GM19397 (cell line): ENCODE data around the gene CCR1.
"Not testable (repeated sequence)": the region's sequence is repeated elsewhere in the genome, so short reads cannot be mapped to it uniquely, and the experiment has no call there.

Source experiments
- ATAC-seq: cut with Tn5 transposase; IDR thresholded peaks from one replicate; pipeline ENCODE4 v1.9.1; 2021; ENCODE audit warnings: mild to moderate bottlenecking, moderate library complexity; ENCODE audit not compliant: unreplicated experiment

Gene CCR1

DNA sequence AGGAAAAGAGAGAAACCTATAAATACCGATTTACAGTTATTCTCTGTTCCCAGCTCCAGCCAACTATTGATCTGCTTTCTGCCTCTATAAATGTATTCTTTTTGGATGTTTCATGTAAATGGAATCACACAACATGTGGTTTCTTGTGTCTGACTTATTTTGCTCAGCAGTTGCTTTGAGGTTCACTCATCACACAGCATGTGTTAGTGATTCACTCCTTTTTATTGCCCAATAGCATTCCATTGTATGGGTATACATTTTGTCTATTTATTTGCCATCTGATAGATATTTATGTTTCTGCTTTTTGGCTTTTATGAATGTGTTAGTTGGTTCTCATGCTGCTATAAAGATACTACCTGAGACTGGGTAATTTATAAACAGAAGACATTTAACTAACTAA is 23.6 kb downstream of the CCR1 start:
- ATAC-seq = no peak

DNA sequence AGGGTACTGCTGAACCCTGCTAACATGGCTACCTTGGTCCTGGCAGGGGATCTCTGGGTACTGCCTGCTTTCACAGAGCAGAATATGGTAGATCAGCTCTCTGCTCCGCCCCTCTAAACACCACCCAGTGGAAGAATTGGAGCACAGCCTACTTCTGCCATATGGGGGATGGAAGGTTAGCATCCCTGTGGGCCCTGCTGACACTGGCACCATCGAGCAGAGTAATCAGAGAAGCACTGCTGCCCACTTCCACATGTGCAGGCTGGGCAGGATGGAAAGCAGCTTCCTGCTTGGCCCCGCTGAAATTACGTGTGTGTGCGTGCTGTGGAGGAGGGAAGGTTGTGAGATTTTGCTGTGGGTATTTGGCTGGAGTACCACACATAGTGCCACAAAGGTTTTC is 24.8 kb downstream of the CCR1 start:
- no peak for ATAC-seq

DNA sequence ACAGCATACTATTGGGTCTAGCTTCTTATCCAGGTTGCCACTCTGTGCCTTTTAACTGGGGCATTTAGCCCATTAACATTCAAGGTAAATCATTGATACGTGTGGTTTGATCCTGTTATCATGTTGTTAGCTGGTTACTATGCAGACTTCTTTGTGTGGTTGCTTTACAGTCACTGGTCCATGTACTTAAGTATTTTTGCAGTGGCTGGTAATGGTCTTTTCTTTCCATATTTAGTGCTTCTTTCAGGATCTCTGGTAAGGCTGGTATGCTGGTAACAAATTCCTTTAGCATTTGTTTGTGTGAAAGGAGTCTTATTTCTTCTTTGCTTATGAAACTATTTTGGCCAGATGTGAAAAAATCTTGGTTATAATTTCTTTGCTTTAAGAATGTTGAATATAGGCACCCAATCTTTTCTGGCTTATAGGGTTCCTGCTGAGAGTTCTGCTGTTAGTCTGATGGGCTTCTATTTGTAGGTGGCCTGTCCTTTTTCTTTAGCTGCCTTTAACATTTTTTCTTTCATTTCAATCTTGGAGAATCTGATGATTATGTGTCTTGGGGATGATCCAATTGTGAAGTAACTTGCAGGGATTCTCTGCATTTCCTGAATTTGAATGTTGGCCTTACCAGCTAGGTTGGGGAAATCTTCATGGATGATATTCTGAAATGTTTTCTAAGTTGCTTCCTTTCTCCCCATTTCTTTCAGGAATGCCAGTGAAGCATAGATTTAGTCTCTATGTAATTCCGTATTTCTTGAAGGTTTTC is 39.3 kb downstream of the CCR1 start:
- no peak for ATAC-seq

DNA sequence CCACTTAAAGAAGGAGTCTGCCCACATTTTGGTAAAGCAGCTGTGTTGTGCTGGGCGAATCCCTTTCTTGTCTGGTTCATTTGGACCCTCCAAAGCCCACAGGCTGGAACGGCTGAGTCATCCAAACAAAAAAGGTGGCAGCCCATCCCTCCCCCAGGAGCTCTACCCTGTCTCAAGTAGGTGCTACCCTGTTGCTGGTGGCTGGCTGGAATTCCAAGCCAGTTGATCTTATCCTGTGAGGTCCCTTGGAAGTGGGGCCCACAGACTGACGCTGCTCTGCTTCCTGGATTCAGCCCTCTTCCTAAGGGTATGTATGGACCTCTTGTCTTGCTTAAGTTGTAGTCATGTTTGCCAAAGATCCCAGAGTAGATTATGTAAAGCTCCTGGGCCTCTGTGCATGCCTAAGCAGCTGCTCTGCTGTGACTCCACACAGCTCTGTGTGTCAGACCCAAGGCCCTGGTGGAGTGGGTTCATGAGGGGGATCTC is 44.5 kb downstream of the CCR1 start:
- no peak for ATAC-seq

DNA sequence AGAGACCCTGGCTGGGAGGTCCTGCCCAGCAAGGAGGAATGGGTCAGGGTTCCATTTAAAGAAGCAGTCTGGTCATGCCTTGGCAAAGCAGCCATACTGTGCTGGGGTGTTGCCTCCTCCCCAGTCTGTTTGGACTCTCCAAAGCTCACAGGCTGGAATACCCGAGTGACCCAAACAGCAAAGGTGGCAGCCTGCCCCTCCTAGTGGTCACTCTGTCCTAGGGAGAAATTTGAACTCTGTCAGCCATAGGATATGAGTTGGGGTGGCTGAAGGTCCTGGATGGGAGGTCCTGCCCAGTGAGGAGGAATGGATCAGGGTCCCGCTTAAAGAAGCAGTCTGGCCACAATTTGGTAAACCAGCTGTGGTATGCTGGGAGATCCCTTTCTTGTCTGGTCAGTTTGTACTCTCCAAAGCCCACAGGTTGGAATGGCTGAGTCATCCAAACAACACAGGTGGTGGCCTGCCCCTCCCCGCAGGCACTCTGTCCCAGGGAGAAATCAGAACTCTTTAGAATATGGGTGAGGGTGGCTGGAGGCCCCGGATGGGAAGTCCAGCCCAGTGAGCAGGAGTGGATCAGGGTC is 45.0 kb downstream of the CCR1 start:
- no peak for ATAC-seq

DNA sequence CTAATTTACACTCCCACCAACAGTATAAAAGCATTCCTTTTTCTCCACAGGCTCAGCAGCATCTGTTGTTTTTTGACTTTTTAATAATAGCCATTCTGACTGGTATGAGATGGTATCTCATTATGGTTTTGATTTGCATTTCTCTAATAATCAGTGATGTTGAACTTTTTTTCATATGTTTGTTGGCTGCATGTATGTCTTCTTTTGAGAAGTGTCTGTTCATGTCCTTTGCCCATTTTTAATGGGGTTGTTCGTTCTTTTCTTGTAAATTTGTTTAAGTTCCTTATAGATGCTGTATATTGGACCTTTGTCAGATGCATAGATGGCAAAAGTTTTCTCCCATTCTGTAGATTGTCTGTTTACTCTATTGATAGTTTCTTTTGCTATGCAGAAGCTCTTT is 50.4 kb downstream of the CCR1 start:
- not testable (repeated sequence) for ATAC-seq

DNA sequence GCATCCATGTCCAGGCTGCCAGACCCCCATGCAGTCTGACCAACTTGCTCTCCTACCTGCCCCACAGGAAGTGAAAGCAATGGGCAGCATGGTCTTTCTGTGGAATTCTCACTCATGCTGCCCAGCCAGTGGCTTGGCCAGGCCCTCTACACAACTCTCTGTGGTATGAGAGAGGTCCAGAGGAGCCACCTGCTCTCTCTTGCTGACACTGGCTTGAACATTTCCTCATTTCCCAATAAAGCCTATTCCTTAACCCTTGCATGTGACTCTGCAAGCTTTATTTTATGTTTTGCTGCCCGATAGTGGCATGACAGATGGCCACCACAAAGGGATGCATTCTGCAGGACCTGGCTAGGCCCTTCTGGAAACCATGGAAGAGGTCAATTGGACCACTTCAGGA is 53.8 kb downstream of the CCR1 start:
- ATAC-seq = no peak
